Trophoblast cell (in vitro differentiated cells and primary cell): ENCODE measurements around the gene TPRX1.
A peak's percentile ranks its signal among the peaks of the same experiment; 100 is the strongest.
"Not testable (repeated sequence)": the region's sequence is repeated elsewhere in the genome, so short reads cannot be mapped to it uniquely, and the experiment has no call there.

Experiments used
- DNase-seq, 2 donors: peaks; one replicate each; pipeline ENCODE4 v3.0.0-alpha.2; 2016
- H2AFZ ChIP-seq: 2 replicates; pipeline ENCODE4 v1.6.1; 2013; ENCODE audit warnings: low read length, moderate library complexity, mild to moderate bottlenecking; ENCODE audit not compliant: insufficient read depth, poor library complexity
- H2AK5ac ChIP-seq: 2 replicates; pipeline ENCODE4 v1.6.1; 2013; ENCODE audit warnings: mild to moderate bottlenecking, low read length
- H2BK120ac ChIP-seq: 2 replicates; pipeline ENCODE4 v1.6.1; 2013; ENCODE audit warnings: low read length, mild to moderate bottlenecking, moderate library complexity; ENCODE audit not compliant: insufficient read depth, poor library complexity
- H2BK12ac ChIP-seq: 2 replicates; pipeline ENCODE4 v1.6.1; 2013; ENCODE audit warnings: mild to moderate bottlenecking, low read length, moderate library complexity
- H2BK5ac ChIP-seq: 2 replicates; pipeline ENCODE4 v1.6.1; 2013; ENCODE audit warnings: low read length, low read depth, moderate library complexity, mild to moderate bottlenecking; ENCODE audit not compliant: poor library complexity
- H3K14ac ChIP-seq: 2 replicates; pipeline ENCODE4 v1.6.1; 2013; ENCODE audit warnings: mild to moderate bottlenecking, low read length
- H3K18ac ChIP-seq: 2 replicates; pipeline ENCODE4 v1.6.1; 2013; ENCODE audit warnings: mild to moderate bottlenecking, low read length
- H3K23ac ChIP-seq: 2 replicates; pipeline ENCODE4 v1.6.1; 2013; ENCODE audit warnings: low read length
- H3K27ac ChIP-seq: 2 replicates; pipeline ENCODE4 v1.5.1; 2013; ENCODE audit warnings: low read depth, mild to moderate bottlenecking, inconsistent platforms, low read length, moderate library complexity
- H3K27me3 ChIP-seq: 2 replicates; pipeline ENCODE4 v1.6.1; 2013; ENCODE audit warnings: inconsistent platforms, mild to moderate bottlenecking, low read length, moderate library complexity; ENCODE audit not compliant: insufficient read depth
- H3K36me3 ChIP-seq, 2 experiments: 1 replicate in 1 of 2; 2 replicates in 1 of 2; pipeline ENCODE4 v1.6.1; 2013; ENCODE audit warnings: low read length in 2 of 2, mild to moderate bottlenecking in 2 of 2, moderate library complexity in 1 of 2; ENCODE audit not compliant: insufficient read depth in 2 of 2, control insufficient read depth in 1 of 2
- H3K4ac ChIP-seq: 2 replicates; pipeline ENCODE4 v1.6.1; 2013; ENCODE audit warnings: low read depth, mild to moderate bottlenecking, low read length, moderate library complexity
- H3K4me1 ChIP-seq, 2 experiments: 1 replicate in 1 of 2; 2 replicates in 1 of 2; pipeline ENCODE4 v1.6.1; 2013; ENCODE audit warnings: low read length in 2 of 2, mild to moderate bottlenecking in 2 of 2, moderate library complexity in 1 of 2; ENCODE audit not compliant: insufficient read depth in 2 of 2, control insufficient read depth in 1 of 2
- H3K4me2 ChIP-seq: 2 replicates; pipeline ENCODE4 v1.6.1; 2013; ENCODE audit warnings: inconsistent platforms, mild to moderate bottlenecking, low read length, moderate library complexity
- H3K4me3 ChIP-seq: 2 replicates; pipeline ENCODE4 v1.5.1; 2013; ENCODE audit warnings: mild to moderate bottlenecking, low read depth, low read length, inconsistent platforms
- H3K79me1 ChIP-seq: one replicate; pipeline ENCODE4 v1.6.1; 2013; ENCODE audit warnings: low read length
- H3K79me2 ChIP-seq: 2 replicates; pipeline ENCODE4 v1.6.1; 2013; ENCODE audit warnings: low read length, mild to moderate bottlenecking; ENCODE audit not compliant: control insufficient read depth, insufficient read depth, poor library complexity
- H3K9ac ChIP-seq: 2 replicates; pipeline ENCODE4 v1.6.1; 2013; ENCODE audit warnings: mild to moderate bottlenecking, low read length
- H3K9me3 ChIP-seq: 2 replicates; pipeline ENCODE4 v1.6.1; 2013; ENCODE audit warnings: low read depth, mild to moderate bottlenecking, control low read depth, inconsistent platforms, low read length; ENCODE audit not compliant: insufficient read depth
- H4K12ac ChIP-seq: 2 replicates; pipeline ENCODE4 v1.6.1; 2013; ENCODE audit warnings: low read depth, mild to moderate bottlenecking, low read length, moderate library complexity
- H4K8ac ChIP-seq: 2 replicates; pipeline ENCODE4 v1.6.1; 2013; ENCODE audit warnings: low read depth, mild to moderate bottlenecking, low read length, moderate library complexity
- H4K91ac ChIP-seq: one replicate; pipeline ENCODE4 v1.6.1; 2013; ENCODE audit warnings: low read depth, mild to moderate bottlenecking, low read length, moderate library complexity
- WGBS: extraction: QIAGEN DNeasy Blood & Tissue Kit; methylation state at CpG from one replicate; pipeline ENCODE4 v1.1.7; 2013; ENCODE audit warnings: missing lambda C conversion rate; ENCODE audit not compliant: insufficient read length, insufficient coverage; ENCODE audit errors: extremely low coverage; 5-methylcytosine and 5-hydroxymethylcytosine counted together

TPRX1 gene

DNA sequence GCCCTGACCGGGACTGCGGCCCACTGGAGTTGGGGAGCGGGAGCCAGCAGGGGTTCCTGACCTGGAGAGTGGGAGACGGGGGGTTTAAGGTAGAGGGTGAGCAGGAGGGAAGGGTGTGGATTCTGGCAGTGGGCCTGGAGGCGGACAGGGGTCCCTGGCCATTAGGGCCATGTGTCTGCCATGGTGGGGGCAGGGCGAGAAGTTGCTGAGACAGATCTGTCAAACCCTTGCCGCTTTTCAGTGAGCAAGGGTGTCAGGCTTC is 38.1 kb downstream of the TPRX1 start:
- no CpG with 5 or more reads among the region's 7 CpGs for WGBS
- H3K9me3 ChIP-seq: peaks cover 3% of the 10 kb centered on the region
- H2BK12ac ChIP-seq: no peak overlapping the region
- no peak overlapping the region for H3K4me3 ChIP-seq
- H2BK5ac ChIP-seq: no peak overlapping the region
- no peaks in the 10 kb centered on the region for H3K79me2 ChIP-seq
- H3K4me1 ChIP-seq: no peaks in the 10 kb centered on the region
- H3K23ac ChIP-seq: no peak overlapping the region
- H2BK120ac ChIP-seq: no peak overlapping the region
- H4K12ac ChIP-seq: no peak overlapping the region
- no peak overlapping the region for H4K8ac ChIP-seq
- no peak overlapping the region for H4K91ac ChIP-seq
- no peak overlapping the region for H3K27ac ChIP-seq
- no peaks in the 10 kb centered on the region for H3K27me3 ChIP-seq
- H2AFZ ChIP-seq: no peak overlapping the region
- H3K36me3 ChIP-seq: no peaks in the 10 kb centered on the region
- DNase-seq: no peak
- no peak overlapping the region for H2AK5ac ChIP-seq
- no peaks in the 10 kb centered on the region for H3K79me1 ChIP-seq
- no peak overlapping the region for H3K14ac ChIP-seq
- H3K18ac ChIP-seq: no peak overlapping the region
- no peak overlapping the region for H3K4me2 ChIP-seq
- no peak overlapping the region for H3K9ac ChIP-seq
- no peak overlapping the region for H3K4ac ChIP-seq

DNA sequence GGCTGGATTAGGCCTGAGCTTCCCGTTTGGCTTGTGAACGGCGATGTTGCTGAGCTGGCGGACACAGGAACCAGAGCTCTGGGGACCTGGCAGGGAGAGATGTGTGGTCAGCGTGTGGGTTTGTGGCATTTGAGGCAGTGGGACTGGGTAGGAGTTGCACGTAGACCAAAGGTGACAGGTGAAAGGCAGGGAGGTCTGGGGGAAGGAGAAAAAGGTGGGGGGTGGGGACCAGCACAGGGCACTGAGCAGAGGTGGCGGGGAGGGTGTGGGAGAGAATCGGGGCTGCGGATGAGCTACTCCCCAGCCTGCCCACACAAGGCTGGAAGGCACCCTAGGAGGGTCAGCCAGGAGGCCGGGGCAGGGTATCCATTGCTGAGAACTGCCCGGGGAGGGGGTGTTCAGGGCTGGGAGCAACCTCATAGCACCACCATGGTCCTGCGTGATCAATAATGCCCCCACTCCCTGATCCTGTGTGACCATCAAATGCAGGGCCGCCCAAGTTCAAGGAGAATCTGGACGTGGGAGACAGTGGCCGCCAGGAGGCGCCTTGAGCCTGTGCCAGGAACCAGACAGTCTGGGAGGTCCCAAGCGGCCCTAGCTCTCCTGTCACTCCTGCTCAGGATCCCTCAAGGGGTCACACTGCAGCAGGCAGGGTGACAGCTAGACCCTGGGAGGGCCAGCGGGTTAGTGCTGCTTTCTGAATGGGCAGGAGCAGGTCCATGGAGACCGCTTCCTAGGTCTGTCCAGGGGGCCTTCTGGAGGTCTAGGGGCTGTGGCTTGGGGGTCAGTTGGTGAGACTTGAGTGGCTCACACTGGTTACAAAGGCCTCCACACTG is 38.6 kb downstream of the TPRX1 start:
- Histone ChIP-seq H3K4ac (no peak overlapping the region), H3K9ac (no peak overlapping the region), H3K18ac (no peak overlapping the region), H3K27ac (no peak overlapping the region), H2BK12ac (no peak overlapping the region), H2AFZ (no peak overlapping the region), H3K4me1 (no peaks in the 10 kb centered on the region), H3K79me2 (no peaks in the 10 kb centered on the region), H3K14ac (no peak overlapping the region), H3K4me2 (no peak overlapping the region), H4K12ac (no peak overlapping the region), H3K79me1 (no peaks in the 10 kb centered on the region), H3K23ac (no peak overlapping the region), H3K27me3 (no peaks in the 10 kb centered on the region), H2BK5ac (no peak overlapping the region), H4K91ac (no peak overlapping the region), H3K36me3 (no peaks in the 10 kb centered on the region), H2AK5ac (no peak overlapping the region), H3K4me3 (no peak overlapping the region), H3K9me3 (peaks cover 3% of the 10 kb centered on the region), H2BK120ac (no peak overlapping the region), H4K8ac (no peak overlapping the region)
- WGBS: no CpG with 5 or more reads among the region's 19 CpGs
- DNase-seq: peak in 1 of 2 donors; percentile 76

DNA sequence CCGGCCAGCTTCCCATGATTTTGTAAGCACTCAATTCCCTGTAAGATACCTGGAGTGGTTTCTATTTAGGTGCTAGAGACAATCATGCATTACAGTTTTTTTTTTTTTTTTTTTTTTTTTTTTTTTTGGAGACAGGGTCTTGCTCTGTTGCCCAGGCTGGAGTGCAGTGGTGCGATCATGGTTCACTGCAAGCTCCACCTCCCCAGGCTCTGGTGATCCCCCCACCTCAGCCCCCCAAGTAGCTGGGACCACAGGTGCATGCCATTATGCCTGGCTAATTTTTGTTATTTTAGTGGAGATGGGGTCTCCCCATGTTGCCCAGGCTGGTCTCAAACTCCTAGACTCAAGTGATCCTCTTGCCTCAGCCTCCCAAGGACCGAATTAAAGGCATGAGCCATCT is 39.6 kb downstream of the TPRX1 start:
- not testable (repeated sequence) for H2AK5ac ChIP-seq, DNase-seq, H3K4me3 ChIP-seq, H4K12ac ChIP-seq, H3K4me2 ChIP-seq, H3K27me3 ChIP-seq, H3K14ac ChIP-seq, H3K79me2 ChIP-seq, H4K91ac ChIP-seq, H3K4me1 ChIP-seq, H2BK120ac ChIP-seq, H3K4ac ChIP-seq, H3K79me1 ChIP-seq, H4K8ac ChIP-seq, H3K36me3 ChIP-seq, H2BK12ac ChIP-seq, H2AFZ ChIP-seq, H2BK5ac ChIP-seq, H3K23ac ChIP-seq, H3K18ac ChIP-seq, H3K27ac ChIP-seq, H3K9me3 ChIP-seq, H3K9ac ChIP-seq
- no CpG with 5 or more reads among the region's 3 CpGs for WGBS

DNA sequence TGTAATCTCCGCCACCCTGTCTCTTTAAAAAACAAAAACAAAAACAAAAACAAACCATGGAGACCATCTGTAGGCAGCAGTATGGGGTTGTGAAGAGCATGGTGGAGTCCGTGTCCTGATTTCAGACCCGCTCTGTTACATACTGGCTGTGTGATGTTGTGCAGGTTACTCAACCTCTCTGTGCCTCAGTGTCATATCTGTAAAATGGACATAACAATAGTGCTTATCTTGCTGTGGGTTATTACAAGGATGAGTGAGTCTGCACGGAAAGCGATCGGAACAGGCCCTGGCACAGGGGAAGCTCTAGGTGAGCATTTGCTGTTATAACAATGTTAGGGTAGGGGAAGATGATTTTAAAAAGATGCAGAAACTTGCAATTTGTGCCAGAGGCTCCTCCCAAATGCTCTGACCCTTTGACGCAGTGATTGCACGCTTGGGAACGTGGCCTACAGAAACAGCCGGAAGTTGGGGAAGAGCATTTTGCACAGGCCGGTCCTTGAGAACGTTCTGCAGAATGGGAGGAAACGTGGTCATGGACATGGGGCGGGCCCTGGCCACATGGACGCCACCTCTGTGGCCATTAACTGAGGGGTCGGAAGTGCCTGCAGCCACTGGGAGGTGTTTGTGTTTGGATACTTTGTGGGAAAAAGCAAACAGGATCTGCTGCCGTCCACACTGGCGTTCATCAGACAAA is 41.6 kb downstream of the TPRX1 start:
- Histone ChIP-seq H4K91ac (no peak overlapping the region), H3K27me3 (no peaks in the 10 kb centered on the region), H2BK5ac (no peak overlapping the region), H3K4me2 (no peak overlapping the region), H3K4ac (no peak overlapping the region), H4K12ac (no peak overlapping the region), H3K27ac (no peak overlapping the region), H2AFZ (no peak overlapping the region), H3K36me3 (peaks cover 2 to 14% of the 10 kb centered on the region in 2 experiments), H3K18ac (no peak overlapping the region), H2BK120ac (no peak overlapping the region), H4K8ac (no peak overlapping the region), H3K9ac (no peak overlapping the region), H3K4me3 (no peak overlapping the region), H3K79me2 (no peaks in the 10 kb centered on the region), H3K14ac (no peak overlapping the region), H3K23ac (no peak overlapping the region), H3K9me3 (peaks cover 4% of the 10 kb centered on the region), H2AK5ac (no peak overlapping the region), H2BK12ac (no peak overlapping the region), H3K79me1 (no peaks in the 10 kb centered on the region), H3K4me1 (no peaks in the 10 kb centered on the region)
- WGBS: no CpG with 5 or more reads among the region's 18 CpGs
- peak; percentile 19 to 45 for DNase-seq
